Upper lobe of left lung (tissue), 4 donors: ENCODE results near the gene CFAP52.
"Not testable (repeated sequence)": the region's sequence is repeated elsewhere in the genome, so short reads cannot be mapped to it uniquely, and the experiment has no call there.

ENCODE experiments used
- CTCF ChIP-seq, 6 experiments: fragments of 450-650 bp in 4 of 6; fragments of 200-600 bp in 2 of 6; sonication (generic) in 2 of 6; IDR thresholded peaks; one replicate each; pipeline ENCODE4 v1.5.1; 2016 to 2019; ENCODE audit warnings: antibody characterized with exemption in 6 of 6
- POLR2AphosphoS5 ChIP-seq, 2 donors: sonication (generic); formaldehyde crosslinking; IDR thresholded peaks; one replicate each; pipeline ENCODE4 v1.5.1; 2017; ENCODE audit warnings: antibody characterized with exemption in 2 of 2

GRCh38 chr17:9607058-9607457, 30.6 kb downstream of the CFAP52 start:
- not testable (repeated sequence) for TF ChIP-seq CTCF, POLR2AphosphoS5 (IDR thresholded peaks at IDR 0.05)
